GM19455 (cell line): ENCODE data around the gene ESD.

Experiments
- ATAC-seq: cut with Tn5 transposase; IDR thresholded peaks from one replicate; pipeline ENCODE4 v1.9.1; 2021; ENCODE audit not compliant: unreplicated experiment

The ESD gene

GRCh38 chr13:46748300-46748699 is 48.7 kb downstream of the ESD start:
- ATAC-seq = no peak

- no peak for ATAC-seq
These were observed 49.7 kb downstream of the ESD start for GRCh38 chr13:46747031-46747820.

DNA sequence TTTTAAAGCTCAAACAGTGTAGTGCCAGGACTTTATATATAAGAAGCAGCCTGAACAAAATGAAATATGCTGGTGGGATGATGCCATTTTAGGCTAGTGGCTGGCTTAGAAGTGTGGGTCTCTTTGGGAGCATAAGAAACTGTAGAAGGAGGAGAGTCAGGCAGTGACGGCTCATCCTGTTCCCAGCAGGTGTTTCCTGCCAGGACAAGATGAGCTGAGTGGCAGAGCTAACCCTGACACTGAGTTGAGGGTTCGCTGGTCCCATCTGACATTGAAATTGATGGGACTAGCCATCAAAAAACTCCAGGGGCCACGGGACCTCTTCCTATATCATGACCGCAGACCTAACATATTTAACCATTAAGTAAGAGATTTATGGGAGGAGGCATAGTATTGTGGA is 51.3 kb downstream of the ESD start:
- no peak for ATAC-seq

GRCh38 chr13:46745062-46745461 is 51.9 kb downstream of the ESD start:
- ATAC-seq = no peak

- ATAC-seq = no peak
These were observed 53.8 kb downstream of the ESD start for GRCh38 chr13:46743191-46743590.

- no peak for ATAC-seq
These were observed 57.4 kb downstream of the ESD start for GRCh38 chr13:46739447-46740098.

DNA sequence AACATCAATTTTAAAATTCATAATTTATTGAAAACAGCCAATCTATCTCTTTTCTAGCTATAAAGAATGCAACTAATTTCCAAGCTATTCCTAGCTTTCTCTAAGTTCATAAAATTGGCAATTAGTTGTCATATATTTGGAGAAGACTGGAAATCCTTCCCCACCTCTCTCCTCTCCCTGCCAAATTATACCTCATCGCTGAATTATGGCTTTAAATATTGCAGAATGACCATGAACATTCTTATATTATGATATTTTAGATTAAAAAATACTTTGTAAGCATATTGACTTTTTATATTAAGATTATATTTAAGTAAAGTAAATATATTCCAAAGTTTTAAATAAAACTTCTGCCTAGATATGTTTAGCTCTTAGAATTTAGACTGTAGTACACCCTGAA is 58.2 kb downstream of the ESD start:
- no peak for ATAC-seq

DNA sequence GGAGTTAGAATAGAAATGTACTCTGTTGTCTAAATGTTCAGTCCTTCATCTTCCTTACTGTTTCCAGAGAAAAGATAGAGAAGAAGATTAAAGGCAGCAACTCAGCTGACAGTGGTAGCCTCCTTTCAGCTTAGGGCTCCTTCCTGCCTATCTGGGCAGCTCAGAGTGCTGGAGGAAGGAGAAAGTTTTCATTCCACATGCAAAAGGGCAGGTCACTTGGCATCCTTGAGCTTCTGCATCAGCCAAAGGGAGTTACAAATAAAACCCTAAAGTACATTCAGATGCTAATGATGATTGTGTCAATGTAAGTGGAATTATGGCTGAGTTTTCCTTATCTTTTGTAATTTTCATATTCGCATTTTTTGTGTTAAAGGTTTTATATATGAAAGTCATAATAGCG is 58.9 kb downstream of the ESD start:
- no peak for ATAC-seq

GRCh38 chr13:46736541-46737310 is 60.2 kb downstream of the ESD start:
- ATAC-seq = no peak

DNA sequence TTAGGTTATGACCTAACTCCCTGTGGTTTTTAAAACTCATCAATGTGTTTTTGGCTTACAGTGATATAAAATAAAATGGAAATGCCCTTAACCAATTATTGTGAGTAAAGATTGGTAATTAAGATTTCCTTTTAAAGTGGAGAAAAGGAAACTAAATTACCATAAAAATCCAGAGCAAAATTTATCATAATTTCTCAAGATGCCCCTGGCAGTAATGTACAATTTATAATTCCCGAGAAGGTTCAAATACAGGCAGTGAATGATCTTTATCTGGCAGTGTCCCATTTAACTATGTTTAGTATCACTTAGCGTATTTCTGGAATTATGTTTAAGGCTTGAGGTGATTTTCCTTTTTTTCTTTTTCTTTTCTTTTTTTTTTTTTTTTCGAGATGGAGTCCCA is 61.5 kb downstream of the ESD start:
- ATAC-seq = no peak

DNA sequence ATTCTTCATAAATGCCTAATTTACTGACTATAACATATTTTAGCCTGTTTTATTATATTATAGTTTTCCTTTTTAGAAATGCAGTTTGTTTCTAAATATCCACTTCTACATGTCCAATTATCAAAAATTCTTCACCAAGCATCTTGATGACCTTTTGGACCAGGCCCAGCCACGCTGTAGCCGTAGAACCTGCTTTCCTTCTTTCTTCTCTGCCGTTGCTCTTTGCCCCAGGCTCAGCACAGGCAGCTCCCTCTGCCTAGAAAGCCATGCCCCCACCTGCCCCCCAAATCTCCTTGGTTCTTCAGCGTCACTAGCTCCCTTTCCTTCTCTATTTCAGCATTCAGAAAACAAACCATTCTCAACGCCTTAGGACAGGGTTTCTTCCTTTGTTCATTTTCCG is 65.4 kb downstream of the ESD start:
- no peak for ATAC-seq

DNA sequence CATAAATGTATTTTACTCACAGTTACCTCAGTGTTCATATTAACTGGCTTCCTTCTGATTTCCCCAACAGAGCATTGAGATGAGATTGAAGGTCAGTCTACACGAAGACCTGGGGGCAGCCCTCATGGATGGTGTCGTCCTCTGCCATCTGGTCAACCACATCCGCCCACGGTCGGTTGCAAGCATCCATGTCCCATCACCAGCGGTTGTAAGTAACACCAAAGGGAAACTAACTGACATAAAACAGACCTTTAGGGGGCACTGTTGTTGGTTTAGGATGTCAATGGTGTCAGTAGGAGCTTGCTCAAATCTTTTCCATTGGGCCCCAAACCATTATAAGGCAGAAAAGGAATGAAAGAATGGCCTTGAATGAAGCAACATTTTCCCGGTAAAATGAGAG is 68.2 kb downstream of the ESD start:
- no peak for ATAC-seq

DNA sequence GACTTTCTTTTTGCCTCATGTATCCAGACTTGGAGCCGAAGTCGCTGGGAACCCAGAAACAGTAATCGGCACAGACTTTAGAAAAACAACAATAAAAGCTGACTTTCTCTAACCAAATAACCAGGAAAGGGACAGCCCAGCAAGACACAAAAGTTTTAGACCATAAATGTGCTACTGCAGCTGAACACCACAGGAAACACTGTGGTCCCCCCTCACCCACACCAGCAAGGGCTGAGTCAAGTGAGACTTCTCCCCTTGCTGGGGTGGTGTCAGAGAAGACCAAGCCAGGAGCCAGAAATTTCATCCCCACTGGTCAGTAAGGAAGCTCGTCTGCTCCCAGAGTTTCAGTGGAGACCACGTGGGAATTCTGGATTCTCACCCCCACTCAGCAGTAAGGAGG is 70.6 kb downstream of the ESD start:
- no peak for ATAC-seq
